HG02884 (cell line): ENCODE data around the gene KDM4D.
"Not testable (repeated sequence)": the region's sequence is repeated elsewhere in the genome, so short reads cannot be mapped to it uniquely, and the experiment has no call there.

Source experiments
- ATAC-seq: cut with Tn5 transposase; IDR thresholded peaks from one replicate; pipeline ENCODE4 v1.9.1; 2021; ENCODE audit warnings: mild to moderate bottlenecking, moderate library complexity; ENCODE audit not compliant: unreplicated experiment

Gene KDM4D

DNA sequence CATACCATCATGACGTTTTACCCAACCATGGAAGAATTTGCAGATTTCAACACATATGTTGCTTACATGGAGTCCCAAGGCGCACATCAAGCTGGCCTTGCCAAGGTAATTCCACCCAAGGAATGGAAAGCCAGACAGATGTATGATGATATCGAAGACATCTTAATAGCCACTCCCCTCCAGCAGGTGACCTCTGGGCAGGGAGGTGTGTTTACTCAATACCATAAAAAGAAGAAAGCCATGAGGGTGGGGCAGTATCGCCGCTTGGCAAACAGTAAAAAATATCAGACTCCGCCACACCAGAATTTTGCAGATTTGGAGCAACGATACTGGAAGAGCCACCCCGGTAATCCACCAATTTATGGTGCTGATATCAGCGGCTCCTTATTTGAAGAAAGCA lies 52.1 kb downstream of the KDM4D start:
- not testable (repeated sequence) for ATAC-seq

DNA sequence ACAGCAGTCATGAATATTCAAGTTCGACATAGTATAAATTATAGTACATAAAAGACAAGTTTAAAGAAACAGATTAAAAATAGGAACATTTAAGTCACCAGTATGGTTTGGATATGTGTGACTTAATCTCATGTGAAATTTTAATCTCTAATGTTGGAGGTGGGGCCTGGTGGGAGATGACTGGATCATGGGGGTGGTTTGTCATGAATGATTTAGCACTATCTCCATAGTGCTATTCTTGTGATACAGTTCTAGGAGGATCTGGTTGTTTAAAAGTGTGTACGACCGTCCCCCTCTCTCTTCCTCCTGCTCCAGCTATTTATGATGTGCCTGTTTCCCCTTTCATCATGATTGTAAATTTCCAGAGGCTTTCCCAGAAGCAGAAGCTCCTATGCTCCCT lies 54.8 kb downstream of the KDM4D start:
- no peak for ATAC-seq

DNA sequence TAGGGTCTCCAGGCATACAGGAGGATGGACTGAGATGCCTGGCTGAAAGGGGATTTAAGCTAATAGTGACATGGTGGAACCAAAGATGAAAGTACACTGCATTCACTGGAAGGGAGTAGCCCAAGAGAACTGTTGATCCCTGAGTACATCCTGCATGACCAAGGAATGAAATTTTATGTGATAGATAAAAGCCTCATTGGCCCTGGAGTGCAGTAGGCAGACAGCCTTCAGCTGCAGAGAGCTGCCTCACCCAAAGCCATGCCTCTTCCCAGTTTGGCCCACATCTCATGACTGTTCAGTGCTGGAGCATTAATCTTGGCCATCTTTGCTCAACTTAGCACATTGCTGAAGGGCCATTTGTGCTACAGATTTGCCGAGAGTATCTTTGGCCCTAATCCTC lies 59.5 kb downstream of the KDM4D start:
- no peak for ATAC-seq

DNA sequence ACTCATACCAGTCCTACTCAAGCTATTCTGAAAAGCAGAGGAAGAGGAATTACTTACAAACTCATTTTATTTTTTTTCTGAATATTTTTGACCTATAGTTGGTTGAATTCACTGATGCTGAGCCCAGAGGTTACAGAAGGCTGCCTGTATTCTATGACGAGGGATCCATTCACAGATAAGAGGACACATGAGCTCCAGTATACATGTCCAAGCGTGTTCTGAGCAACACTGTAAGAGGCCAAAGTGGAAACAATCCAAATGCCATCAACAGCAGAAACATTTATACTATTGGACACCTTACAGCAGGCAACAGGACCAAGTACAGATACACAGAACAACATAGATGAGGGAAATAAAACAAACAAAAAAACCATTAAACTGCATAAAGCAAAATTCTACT lies 61.8 kb downstream of the KDM4D start:
- ATAC-seq: no peak

DNA sequence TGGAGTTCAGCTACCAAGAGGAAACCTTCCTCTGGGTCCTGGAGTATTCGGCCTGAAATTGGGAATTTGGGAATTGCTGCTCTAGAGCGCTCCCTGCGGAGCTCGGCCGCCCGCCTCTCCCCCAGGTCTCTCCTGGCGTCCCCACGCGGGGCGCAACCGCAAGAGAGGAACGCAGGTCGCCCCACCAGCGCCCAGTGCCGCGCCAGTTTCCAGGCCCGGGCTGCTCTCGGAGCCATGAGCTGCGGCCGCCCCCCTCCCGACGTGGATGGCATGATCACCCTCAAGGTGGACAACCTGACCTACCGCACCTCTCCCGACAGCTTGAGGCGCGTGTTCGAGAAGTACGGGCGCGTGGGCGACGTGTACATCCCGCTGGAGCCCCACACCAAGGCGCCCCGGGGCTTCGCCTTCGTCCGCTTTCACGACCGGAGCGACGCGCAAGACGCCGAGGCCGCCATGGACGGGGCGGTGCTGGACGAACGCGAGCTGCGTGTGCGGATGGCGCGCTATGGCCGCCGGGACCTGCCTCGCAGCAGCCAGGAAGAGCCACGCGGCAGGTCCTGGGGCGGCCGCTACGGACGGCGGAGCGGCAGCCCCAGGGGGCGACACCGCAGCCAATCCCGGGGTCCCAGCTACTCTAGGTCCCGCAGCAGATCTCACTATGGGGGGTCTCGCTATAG lies 64.0 kb downstream of the KDM4D start:
- ATAC-seq: not testable (repeated sequence)

DNA sequence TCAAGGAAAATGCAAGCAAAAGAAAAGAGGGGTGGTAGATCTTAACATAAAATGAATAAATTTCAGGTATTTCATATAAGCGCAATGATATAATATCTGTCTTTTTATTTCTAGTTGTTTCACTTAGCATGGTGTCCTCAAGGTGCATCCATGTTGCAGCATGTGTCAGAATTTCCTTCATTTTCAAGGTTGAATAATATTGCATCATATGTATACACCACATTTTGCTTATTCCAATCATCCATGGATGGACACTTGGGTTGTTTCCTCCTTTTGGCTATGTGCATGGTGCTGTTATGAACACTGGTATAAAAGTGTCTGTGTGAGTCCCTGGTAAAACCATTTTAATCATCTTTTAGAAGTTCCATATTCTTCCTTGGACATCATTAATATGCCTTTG lies 68.7 kb downstream of the KDM4D start:
- ATAC-seq: no peak

DNA sequence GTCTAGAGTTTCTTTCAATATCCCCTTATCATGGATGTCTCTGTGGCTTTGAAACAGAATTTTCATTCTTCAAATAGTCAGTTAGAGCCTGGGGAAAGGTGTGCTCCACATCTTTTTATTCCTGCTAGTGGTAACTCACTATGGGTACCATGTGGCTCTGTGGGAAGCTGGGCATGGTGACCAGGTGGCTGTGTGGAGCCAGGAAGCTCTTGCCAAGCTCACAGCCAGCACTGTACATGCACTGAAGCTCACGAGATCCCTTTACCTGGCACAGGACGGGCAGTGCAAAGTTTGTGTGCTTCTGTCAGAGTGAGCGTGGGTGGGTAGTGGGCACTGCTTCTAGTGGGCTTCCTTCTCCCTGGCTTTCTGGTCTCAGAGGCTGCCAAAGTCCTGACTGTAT lies 69.4 kb downstream of the KDM4D start:
- ATAC-seq: no peak

DNA sequence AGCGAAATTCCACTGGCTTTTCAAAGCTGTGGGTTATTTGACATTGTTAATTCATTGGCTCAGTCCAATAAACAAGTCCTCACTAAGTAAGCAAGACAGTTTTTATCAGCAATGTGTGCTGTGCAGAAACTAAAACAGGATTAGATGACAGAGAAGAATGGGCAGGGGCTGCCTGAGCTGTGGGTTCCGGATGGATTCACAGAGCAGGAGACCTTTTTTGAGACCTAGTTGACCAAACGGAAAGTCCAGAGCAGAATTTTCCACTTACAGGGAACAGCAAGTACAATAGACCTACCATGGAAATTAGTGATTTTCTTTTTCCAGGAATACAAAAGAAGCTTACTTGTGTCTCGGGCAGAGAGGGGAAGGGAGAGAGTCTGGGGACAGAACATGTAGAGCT lies 70.5 kb downstream of the KDM4D start:
- ATAC-seq: no peak

DNA sequence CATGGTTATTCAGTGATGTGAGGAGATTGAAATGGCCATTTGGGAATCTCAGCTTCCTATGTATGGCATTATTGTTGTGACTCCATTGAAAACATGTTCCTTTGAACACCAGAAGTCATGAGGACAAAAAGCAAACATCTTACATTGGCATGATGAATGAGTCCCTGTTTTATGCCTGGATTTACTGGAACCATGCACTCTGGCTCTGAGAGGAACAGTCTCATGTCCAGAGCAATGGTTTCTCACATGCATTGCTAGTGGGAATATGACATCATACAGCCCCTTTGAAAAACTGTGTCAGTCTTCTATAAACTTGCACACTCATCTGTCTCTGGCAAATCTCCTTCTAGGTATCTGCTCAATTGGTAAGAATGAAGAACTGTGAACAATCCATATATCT lies 72.3 kb downstream of the KDM4D start:
- no peak for ATAC-seq
